Muscle of back (tissue), 11 donors: ENCODE data around the gene DCDC1. TPM values are rescaled to one million over a fixed set of nuclear protein-coding genes. Genes with fewer than 3 reads are reported as not detected.

Source experiments
- DNase-seq, 3 donors: peaks; one replicate each; pipeline versions ENCODE4 v3.0.0 to v3.0.0-alpha.2; 2013
- polyA plus RNA-seq, 10 donors: library from polyadenylated mRNA; unstranded; fragments of 120-200 nt; gene quantifications; one replicate each; pipeline ENCODE4 v1.2.1, GENCODE V29; 2013; ENCODE audit not compliant: insufficient read length in 10 of 10

Gene DCDC1
- polyA plus RNA-seq, 10 donors: 0.07 to 0.47 (median 0.36) TPM

GRCh38 chr11:30860146-30860545 is 509.4 kb downstream of the DCDC1 start:
- peak in 1 of 3 donors; percentile 51 for DNase-seq

DNA sequence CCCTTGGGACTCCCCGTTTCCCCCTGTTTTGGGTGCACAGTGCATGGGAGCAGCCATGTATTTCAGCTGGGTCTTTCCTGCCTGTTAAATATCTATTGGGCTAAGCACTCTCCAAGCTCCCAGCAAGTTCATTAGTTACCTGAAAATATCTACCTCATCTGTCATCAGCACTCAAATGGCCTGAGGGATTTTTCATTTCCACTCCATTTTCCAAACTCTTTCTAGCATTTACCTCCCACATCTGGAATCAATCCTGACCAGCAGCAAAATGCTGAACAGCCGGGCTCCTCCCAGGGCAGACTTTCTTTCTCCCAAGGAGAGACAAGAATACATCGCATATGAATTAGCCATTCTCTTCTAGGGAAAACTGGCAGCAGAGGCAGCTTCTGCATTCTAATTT is 509.9 kb downstream of the DCDC1 start:
- peak; percentile 32 to 86 (median 71) for DNase-seq

DNA sequence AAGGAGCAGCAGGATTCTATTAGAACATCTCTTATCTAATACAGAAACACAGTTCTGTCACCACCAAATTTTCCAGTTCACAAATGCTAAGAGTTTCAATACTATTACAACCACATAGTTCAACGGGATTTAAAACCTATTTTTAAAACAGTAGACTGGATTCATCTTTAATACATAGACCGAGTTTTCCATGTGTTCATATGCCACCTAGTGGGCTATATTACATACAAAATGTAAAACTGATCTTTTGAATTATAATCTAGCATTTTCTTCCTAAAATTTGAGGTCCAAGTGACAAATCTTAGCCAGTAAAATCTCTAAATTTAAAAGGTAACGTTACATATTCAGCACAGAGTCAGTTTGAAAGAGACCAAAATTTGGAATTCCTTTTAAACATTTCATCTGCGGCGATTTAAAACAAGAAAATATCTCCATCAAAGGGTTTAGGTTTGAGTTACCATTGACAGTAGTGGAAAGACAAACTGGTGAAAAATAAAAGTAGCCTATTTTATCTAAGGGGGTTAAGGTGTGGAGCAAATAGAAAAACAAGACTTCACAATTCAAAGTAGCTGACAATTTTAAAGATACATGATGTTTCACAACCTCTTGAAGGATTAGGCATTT is 514.0 kb downstream of the DCDC1 start:
- peak in 1 of 3 donors; percentile 58 for DNase-seq

- no peak for DNase-seq
Observed at GRCh38 chr11:30853439-30853838, 516.1 kb downstream of the DCDC1 start.

GRCh38 chr11:30852645-30853044 is 516.9 kb downstream of the DCDC1 start:
- no peak for DNase-seq

- no peak for DNase-seq
Observed at GRCh38 chr11:30852091-30852490, 517.4 kb downstream of the DCDC1 start.

- no peak for DNase-seq
Observed at GRCh38 chr11:30837252-30837651, 532.3 kb downstream of the DCDC1 start.

GRCh38 chr11:30832831-30833230 is 536.7 kb downstream of the DCDC1 start:
- no peak for DNase-seq

GRCh38 chr11:30830681-30831080 is 538.9 kb downstream of the DCDC1 start:
- DNase-seq: peak in 2 of 3 donors; percentile 6 to 11

- no peak for DNase-seq
Observed at GRCh38 chr11:30826911-30827310, 542.6 kb downstream of the DCDC1 start.

DNA sequence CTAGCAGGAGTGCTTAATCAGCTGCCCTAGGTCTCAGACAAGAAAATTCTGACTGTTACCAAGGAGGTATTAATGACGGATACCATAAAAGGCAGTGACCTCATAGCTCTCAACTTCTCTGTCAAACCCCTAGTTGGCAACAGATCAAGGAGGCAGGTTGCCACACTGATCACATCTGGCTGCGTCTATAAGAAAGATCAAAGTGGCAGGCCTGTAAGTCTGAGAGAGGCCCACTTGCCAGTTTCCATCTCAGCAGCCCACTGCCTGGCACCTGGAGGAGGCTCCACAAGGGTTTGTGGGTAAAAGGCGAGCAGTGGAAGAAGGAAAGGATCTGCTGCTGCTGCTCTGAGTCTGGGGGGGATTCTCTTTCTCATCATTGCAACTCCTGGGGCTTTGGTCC is 543.8 kb downstream of the DCDC1 start:
- DNase-seq: no peak

GRCh38 chr11:30823119-30823518 is 546.4 kb downstream of the DCDC1 start:
- no peak for DNase-seq

GRCh38 chr11:30821438-30821965 is 548.0 kb downstream of the DCDC1 start:
- DNase-seq: no peak

DNA sequence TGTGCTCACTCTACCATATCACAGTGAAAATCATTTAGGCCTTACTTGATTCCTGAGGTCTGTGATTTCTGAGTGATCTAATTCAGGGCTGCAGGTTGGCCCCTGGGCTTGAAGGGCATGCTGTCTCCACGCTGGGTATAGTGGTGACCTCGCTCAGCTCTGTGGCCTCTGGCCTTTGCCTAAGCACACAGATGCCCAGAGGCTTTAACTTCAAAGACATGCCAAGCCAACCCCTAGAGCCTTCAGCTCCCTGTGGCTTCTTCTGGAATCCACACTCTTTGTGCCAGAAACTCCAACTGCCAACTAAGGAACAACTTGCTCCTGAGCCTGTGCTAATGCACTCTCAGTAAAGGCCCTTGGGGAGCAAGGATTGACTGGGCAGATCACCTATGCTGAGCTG is 550.8 kb downstream of the DCDC1 start:
- no peak for DNase-seq

DNA sequence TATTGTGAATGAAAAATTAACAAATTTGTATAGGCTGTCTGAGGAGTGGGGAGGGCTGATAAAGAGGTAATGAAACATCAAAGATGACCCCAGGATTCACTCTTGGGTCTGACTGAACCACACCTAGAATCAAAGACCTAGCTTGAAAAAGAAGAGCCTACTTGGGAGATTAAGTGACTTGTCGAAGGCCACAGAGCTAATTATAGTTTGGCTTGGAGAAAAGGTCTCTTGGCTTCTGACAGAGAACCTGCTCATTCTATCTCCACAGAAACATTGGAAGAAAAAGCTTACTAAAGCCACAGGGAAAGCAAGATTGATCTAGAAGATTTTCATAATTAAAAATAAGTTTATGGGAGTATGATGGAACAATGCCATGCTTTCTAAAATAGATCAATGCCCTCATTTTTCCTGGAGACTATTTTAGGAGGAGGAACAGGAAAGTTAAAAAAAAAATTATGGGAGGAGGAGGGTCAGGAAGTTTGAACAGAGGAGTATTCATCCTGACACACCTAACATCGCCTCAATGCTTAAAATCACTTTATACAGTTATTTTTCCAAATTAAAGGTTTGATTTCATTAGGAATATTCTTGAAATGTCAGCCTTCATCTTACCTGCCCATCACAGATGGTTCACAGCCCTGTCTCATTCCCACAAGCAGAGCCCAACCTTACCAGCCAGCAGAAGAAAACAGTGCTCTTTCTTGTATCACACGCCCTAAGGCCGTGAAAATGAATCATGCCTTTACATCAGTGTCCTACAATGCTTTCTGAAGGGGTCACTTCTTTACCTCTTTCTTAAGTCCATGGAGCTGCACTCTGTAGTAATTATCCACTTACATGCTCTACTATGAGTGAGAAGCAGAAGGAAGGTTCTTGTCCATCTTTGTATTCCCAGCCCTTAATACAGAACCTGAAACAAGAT is 552.3 kb downstream of the DCDC1 start:
- no peak for DNase-seq

- DNase-seq: no peak
Observed at GRCh38 chr11:30815619-30816018, 553.9 kb downstream of the DCDC1 start.

DNA sequence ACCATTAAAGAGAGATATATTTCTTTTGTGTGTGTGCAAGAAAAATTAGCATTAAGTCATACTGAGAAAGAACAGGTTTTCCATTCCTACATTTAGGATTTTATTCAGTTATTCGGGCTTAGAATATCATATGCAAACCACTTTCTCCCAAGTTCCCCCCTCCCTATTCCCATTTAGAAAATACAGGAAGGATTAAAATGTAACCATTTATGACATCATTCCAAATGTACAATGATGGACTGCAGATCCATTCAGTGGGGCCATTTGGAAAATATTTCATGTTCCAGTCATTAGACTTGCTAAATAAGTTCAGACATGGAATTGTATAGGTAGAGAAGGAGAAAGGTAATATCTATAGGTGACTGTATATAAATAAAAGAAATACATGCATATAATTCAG is 554.8 kb downstream of the DCDC1 start:
- DNase-seq: no peak

Other genes with a start within 250 kb of the DCDC1 start
- gene DNAJC24, start 121 bp upstream of the DCDC1 start, polyA plus RNA-seq: 10 to 100 TPM; 13.0 to 20.2 (median 16.5) TPM
- 10 to 100 TPM; 24.0 to 32.2 (median 27.6) TPM for gene IMMP1L, start 139.9 kb upstream of the DCDC1 start, polyA plus RNA-seq
- gene ELP4, start 140.0 kb upstream of the DCDC1 start, polyA plus RNA-seq: 10 to 100 TPM; 13.0 to 18.7 (median 16.6) TPM